Cardiac fibroblast (primary cell): ENCODE measurements around the gene SCFD2.
"Not testable (repeated sequence)": the region's sequence is repeated elsewhere in the genome, so short reads cannot be mapped to it uniquely, and the experiment has no call there.

Source experiments
- DNase-seq, 2 donors: peaks; one replicate each; pipeline versions ENCODE4 v3.0.0 to v3.0.0-alpha.2; 2010; ENCODE audit warnings: low read depth in 2 of 2
- H3K4me3 ChIP-seq, 2 donors: replicated peaks in 1 of 2; 1 replicate in 1 of 2; 2 replicates in 1 of 2; pipeline ENCODE4 v1.5.1; 2011; ENCODE audit warnings: low read depth in 2 of 2, low read length in 2 of 2, mild to moderate bottlenecking in 2 of 2, moderate library complexity in 1 of 2
- CTCF ChIP-seq: IDR thresholded peaks from one replicate; pipeline ENCODE4 v1.5.1; 2011; ENCODE audit warnings: low read depth, mild to moderate bottlenecking, low read length, inconsistent platforms

The SCFD2 gene

GRCh38 chr4:53066155-53066554 is 299.7 kb downstream of the SCFD2 start:
- no peak for DNase-seq
- H3K4me3 ChIP-seq, result no peak overlapping the region
- no peak for TF ChIP-seq CTCF

DNA sequence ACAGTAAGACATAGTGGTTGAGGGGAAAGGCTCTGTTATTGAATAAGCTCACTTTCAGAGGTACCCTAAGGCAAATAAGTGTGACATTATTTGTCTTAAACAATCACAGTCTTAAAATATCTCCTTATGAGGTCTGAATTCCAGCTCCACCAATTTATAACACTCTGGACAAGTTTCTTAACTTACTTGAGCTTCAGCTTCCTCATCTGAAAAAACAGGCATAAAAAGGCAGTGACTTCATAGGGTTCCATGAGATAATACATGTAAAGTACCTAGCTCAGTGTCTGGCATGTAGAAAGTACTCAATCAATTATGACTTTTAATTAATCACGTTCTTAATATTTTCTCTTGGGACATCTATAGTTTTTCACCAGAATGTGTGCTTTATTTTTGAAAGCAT is 301.3 kb downstream of the SCFD2 start:
- H3K4me3 ChIP-seq, result no peak overlapping the region

GRCh38 chr4:53061091-53061850 is 304.6 kb downstream of the SCFD2 start:
- no peak overlapping the region for H3K4me3 ChIP-seq
- no peak for DNase-seq
- TF ChIP-seq CTCF, result no peak

More for the DNA sequence above, 301.3 kb downstream of the SCFD2 start:
- no peak for DNase-seq
- TF ChIP-seq CTCF, result no peak

DNA sequence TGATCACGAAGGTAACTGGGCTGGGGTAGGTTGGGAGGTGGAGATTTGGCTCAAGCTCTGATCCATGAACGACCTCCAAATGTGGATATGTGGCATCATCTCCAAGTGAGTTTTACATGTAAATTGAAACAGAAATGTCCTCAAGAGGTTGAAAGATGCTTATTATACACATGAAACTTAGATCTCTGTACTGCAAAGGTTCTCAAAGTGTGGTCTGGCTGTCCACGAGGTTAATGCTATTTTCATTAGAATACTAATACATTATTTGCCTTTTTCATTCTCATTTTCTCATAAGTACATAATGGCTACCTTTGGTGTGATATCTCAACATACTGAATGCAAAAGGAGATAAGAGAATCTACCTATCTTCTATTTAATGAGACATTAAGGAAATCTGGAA is 305.6 kb downstream of the SCFD2 start:
- TF ChIP-seq CTCF, result no peak
- no peak for DNase-seq

DNA sequence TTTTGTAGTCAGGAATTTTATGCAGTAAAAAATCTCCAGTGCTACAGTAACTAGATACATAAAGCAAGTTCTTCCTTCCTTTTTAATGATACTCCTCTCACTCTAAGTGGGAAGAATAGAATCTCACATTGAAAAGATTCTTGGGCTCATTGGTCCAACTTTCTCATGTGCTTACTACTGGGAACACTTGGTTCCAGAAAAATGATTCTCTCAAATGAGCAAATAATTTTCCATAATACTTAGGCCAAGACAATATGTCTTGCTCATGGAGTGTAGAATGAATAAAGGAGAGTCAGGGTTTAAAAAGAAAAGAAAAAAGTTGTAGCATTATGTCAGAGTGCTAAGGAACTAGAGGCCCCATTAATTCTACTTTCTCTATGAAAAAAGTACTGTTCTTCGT is 306.0 kb downstream of the SCFD2 start:
- no peak for TF ChIP-seq CTCF
- no peak overlapping the region for H3K4me3 ChIP-seq
- DNase-seq, result no peak

More for the DNA sequence above, 305.6 kb downstream of the SCFD2 start:
- no peak overlapping the region for H3K4me3 ChIP-seq

DNA sequence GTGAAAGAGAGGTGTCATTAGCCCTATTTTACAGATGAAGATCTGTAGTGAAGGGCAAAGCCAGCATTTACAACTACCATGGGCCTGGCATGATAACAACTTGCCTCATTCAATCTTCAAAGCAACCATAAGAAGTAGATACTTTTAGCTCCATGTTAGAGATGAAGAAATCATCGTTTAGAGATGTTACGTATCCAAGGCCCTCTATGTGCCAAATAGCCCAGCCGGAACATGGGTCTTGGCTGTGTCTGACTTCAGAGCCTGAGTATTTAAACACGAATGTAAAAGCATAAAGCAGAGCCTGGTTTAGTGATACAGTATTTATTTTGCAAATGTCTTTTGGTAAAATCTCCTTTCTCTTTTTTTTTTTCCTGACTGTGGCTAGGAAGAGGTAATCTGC is 306.6 kb downstream of the SCFD2 start:
- TF ChIP-seq CTCF, result no peak
- DNase-seq, result no peak

DNA sequence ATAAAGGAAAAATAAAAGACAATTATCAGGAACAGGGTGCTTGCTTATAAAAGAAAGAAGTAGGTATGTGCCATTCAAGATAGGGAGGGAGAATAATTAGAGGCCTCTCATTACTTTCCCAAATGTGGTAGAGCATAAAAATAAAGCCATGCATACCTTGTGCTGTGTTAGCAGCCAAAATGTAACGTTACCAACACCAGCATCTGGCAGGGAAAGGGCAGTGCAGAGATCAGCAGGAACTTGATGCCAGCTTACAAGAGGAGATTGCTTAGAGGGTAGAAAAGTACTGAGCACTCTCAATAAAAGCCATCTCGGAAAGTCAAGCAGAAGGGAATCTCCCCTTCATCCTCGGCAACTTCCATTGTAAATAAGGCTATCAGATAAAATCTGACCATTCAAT is 308.2 kb downstream of the SCFD2 start:
- no peak for TF ChIP-seq CTCF

More for the DNA sequence above, 306.6 kb downstream of the SCFD2 start:
- no peak overlapping the region for H3K4me3 ChIP-seq

DNA sequence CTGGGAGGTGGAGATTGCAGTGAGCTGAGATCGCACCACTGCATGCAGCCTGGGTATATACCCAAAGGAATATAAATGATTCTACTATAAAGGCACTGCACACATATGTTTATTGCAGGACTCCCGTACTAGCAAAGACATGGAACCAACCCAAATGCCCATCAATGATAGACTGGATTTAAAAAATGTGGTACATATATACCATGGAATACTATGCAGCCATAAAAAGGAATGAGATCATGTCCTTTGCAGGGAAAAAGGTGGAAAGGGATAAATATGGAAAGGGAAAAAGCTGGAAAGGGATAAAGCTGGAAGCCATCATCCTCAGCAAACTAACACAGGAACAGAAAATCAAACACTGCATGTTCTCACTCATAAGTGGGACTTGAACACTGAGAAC is 308.8 kb downstream of the SCFD2 start:
- DNase-seq, H3K4me3 ChIP-seq: not testable (repeated sequence)

More for the DNA sequence above, 308.2 kb downstream of the SCFD2 start:
- no peak overlapping the region for H3K4me3 ChIP-seq
- DNase-seq, result no peak
